ENCODE data around the gene VAC14.

DNA sequence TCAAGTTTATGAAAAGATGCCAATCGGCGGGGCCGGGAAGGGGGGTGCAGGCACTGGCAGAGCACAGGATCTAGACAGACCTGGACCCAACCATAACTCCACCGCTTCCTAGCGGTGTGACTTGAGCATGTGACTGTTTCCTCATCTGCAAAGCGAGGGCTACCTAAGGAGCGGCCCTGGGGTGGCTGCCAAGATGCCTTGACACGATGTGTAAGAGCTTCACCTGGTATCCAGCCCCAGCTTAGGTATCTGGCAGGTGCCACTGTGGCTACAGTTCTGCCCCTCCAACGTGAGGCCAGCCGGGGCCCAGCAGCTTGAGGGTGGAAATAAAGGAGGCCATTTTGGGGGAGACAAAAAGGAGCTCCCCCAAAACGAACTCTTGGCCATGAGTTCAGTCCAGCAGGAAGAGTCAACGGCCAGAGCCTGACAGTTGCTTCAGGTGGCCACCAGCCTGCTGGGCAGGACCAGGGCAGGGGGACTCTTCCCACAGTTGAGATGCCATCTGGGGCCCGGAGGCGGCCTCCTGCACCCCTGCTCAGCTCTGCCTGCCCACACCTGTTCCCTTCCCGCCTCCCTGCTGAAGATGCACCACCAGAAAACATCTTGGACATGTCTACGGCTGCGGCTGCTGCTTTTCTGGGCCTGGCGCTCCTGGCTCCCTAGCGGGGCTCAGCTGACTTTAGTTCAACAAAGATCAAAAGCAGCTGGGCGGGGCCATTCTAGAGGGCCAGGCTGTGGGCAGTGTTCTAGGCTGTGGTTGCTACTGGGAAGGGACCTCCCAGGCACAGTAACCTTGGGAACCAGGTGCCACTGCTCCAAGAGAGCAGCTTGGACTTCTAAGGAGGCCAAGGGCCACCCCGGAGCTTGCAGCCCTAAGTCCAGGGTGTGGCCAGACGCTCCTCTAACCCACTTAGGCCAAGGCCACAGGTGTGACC, 111.7 kb downstream of the VAC14 start:
- TF ChIP-seq, protein P1, sequence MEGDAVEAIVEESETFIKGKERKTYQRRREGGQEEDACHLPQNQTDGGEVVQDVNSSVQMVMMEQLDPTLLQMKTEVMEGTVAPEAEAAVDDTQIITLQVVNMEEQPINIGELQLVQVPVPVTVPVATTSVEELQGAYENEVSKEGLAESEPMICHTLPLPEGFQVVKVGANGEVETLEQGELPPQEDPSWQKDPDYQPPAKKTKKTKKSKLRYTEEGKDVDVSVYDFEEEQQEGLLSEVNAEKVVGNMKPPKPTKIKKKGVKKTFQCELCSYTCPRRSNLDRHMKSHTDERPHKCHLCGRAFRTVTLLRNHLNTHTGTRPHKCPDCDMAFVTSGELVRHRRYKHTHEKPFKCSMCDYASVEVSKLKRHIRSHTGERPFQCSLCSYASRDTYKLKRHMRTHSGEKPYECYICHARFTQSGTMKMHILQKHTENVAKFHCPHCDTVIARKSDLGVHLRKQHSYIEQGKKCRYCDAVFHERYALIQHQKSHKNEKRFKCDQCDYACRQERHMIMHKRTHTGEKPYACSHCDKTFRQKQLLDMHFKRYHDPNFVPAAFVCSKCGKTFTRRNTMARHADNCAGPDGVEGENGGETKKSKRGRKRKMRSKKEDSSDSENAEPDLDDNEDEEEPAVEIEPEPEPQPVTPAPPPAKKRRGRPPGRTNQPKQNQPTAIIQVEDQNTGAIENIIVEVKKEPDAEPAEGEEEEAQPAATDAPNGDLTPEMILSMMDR (IDR thresholded peaks at IDR 0.05; ENCODE audit: poor library complexity, severe bottlenecking): no peak
- TF ChIP-seq, protein P2, sequence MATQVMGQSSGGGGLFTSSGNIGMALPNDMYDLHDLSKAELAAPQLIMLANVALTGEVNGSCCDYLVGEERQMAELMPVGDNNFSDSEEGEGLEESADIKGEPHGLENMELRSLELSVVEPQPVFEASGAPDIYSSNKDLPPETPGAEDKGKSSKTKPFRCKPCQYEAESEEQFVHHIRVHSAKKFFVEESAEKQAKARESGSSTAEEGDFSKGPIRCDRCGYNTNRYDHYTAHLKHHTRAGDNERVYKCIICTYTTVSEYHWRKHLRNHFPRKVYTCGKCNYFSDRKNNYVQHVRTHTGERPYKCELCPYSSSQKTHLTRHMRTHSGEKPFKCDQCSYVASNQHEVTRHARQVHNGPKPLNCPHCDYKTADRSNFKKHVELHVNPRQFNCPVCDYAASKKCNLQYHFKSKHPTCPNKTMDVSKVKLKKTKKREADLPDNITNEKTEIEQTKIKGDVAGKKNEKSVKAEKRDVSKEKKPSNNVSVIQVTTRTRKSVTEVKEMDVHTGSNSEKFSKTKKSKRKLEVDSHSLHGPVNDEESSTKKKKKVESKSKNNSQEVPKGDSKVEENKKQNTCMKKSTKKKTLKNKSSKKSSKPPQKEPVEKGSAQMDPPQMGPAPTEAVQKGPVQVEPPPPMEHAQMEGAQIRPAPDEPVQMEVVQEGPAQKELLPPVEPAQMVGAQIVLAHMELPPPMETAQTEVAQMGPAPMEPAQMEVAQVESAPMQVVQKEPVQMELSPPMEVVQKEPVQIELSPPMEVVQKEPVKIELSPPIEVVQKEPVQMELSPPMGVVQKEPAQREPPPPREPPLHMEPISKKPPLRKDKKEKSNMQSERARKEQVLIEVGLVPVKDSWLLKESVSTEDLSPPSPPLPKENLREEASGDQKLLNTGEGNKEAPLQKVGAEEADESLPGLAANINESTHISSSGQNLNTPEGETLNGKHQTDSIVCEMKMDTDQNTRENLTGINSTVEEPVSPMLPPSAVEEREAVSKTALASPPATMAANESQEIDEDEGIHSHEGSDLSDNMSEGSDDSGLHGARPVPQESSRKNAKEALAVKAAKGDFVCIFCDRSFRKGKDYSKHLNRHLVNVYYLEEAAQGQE (IDR thresholded peaks at IDR 0.05; ENCODE audit: borderline replicate concordance): no peak
- TF ChIP-seq EP300 (conservative IDR thresholded peaks at IDR 0.05; ENCODE audit: poor library complexity, severe bottlenecking) (no peak), RAD21 (conservative IDR thresholded peaks at IDR 0.05) (no peak), SMC3 (conservative IDR thresholded peaks at IDR 0.05; ENCODE audit: poor library complexity) (no peak), EZH2 (IDR thresholded peaks at IDR 0.05; ENCODE audit: borderline replicate concordance, insufficient read depth, low read length, poor library complexity, severe bottlenecking) (no peak), POLR2AphosphoS5 (IDR thresholded peaks at IDR 0.05) (no peak), MXI1 (conservative IDR thresholded peaks at IDR 0.05; ENCODE audit: poor library complexity, severe bottlenecking) (no peak)
